GM21381 (cell line): Measurements from ENCODE around the gene C1orf167.

Source experiments
- ATAC-seq: cut with Tn5 transposase; IDR thresholded peaks from one replicate; pipeline ENCODE4 v1.9.1; 2021; ENCODE audit warnings: mild to moderate bottlenecking, moderate library complexity; ENCODE audit not compliant: unreplicated experiment

Gene C1orf167

GRCh38 chr1:11759791-11760190 lies 2.2 kb upstream of the C1orf167 start:
- no peak for ATAC-seq

GRCh38 chr1:11761285-11761684 lies 708 bp upstream of the C1orf167 start:
- ATAC-seq, result no peak

GRCh38 chr1:11764115-11764514 lies 2.1 kb downstream of the C1orf167 start:
- no peak for ATAC-seq

- ATAC-seq, result no peak
Observed at GRCh38 chr1:11764519-11764918, 2.5 kb downstream of the C1orf167 start.

GRCh38 chr1:11765661-11766428 lies 3.9 kb downstream of the C1orf167 start:
- no peak for ATAC-seq

- ATAC-seq, result no peak
Observed at GRCh38 chr1:11766429-11766776, 4.4 kb downstream of the C1orf167 start.

- ATAC-seq, result no peak
Observed at GRCh38 chr1:11767922-11768704, 6.1 kb downstream of the C1orf167 start.

- no peak for ATAC-seq
Observed at GRCh38 chr1:11768821-11769220, 6.8 kb downstream of the C1orf167 start.

- ATAC-seq, result no peak
Observed at GRCh38 chr1:11769274-11769673, 7.3 kb downstream of the C1orf167 start.

- ATAC-seq, result no peak
Observed at GRCh38 chr1:11770011-11770410, 8.0 kb downstream of the C1orf167 start.

GRCh38 chr1:11771481-11772043 lies 9.6 kb downstream of the C1orf167 start:
- ATAC-seq, result no peak

GRCh38 chr1:11772458-11772857 lies 10.5 kb downstream of the C1orf167 start:
- no peak for ATAC-seq

- ATAC-seq, result no peak
Observed at GRCh38 chr1:11774753-11775152, 12.8 kb downstream of the C1orf167 start.

GRCh38 chr1:11777658-11778322 lies 15.8 kb downstream of the C1orf167 start:
- ATAC-seq, result no peak

- ATAC-seq, result no peak
Observed at GRCh38 chr1:11778336-11778735, 16.3 kb downstream of the C1orf167 start.

GRCh38 chr1:11778844-11779623 lies 17.0 kb downstream of the C1orf167 start:
- no peak for ATAC-seq

- ATAC-seq, result no peak
Observed at GRCh38 chr1:11779715-11780379, 17.9 kb downstream of the C1orf167 start.

GRCh38 chr1:11780380-11781147 lies 18.6 kb downstream of the C1orf167 start:
- ATAC-seq, result no peak

GRCh38 chr1:11781297-11781696 lies 19.3 kb downstream of the C1orf167 start:
- no peak for ATAC-seq
